Measurements from ENCODE around the gene TBC1D22B.

- no peak for TF ChIP-seq CTCF (IDR thresholded peaks at IDR 0.05)
- TF ChIP-seq POLR2A (IDR thresholded peaks at IDR 0.05): no peak
These were observed 96.4 kb downstream of the TBC1D22B start, which contains the start of gene RNF8 for GRCh38 chr6:37353761-37354525.
